NB4 (cell line): Measurements from ENCODE around the gene PPARA.
A peak's percentile ranks its signal among the peaks of the same experiment; 100 is the strongest.

ENCODE experiments used
- DNase-seq: peaks from one replicate; pipeline ENCODE4 v3.0.0; 2010; ENCODE audit warnings: low read depth
- H3K4me3 ChIP-seq: one replicate; pipeline ENCODE4 v1.5.1; 2011; ENCODE audit warnings: mild to moderate bottlenecking, low read depth, low read length, moderate library complexity
- CTCF ChIP-seq: IDR thresholded peaks from one replicate; pipeline ENCODE4 v1.5.1; 2012; ENCODE audit warnings: low read depth, low read length
- MAX ChIP-seq: IDR thresholded peaks from 2 replicates; pipeline ENCODE4 v1.6.1; 2011; ENCODE audit warnings: low read depth, low read length
- MYC ChIP-seq: IDR thresholded peaks from 2 replicates; pipeline ENCODE4 v1.6.1; 2011; ENCODE audit warnings: low read depth, low read length
- POLR2A ChIP-seq: IDR thresholded peaks from 2 replicates; pipeline ENCODE4 v1.6.1; 2011; ENCODE audit warnings: mild to moderate bottlenecking; ENCODE audit not compliant: insufficient read length; ENCODE audit errors: extremely low read depth

The PPARA gene

GRCh38 chr22:46121079-46121478 lies 29.2 kb upstream of the PPARA start:
- H3K4me3 ChIP-seq = no peak overlapping the region
- TF ChIP-seq POLR2A (no peak), MAX (no peak), MYC (no peak)
- DNase-seq = no peak

GRCh38 chr22:46121523-46122287 lies 28.6 kb upstream of the PPARA start:
- DNase-seq = no peak
- TF ChIP-seq MYC = no peak
- no peak for TF ChIP-seq MAX
- no peak for TF ChIP-seq CTCF
- TF ChIP-seq POLR2A = no peak

GRCh38 chr22:46122511-46122971 lies 27.8 kb upstream of the PPARA start:
- peak; percentile 96 for TF ChIP-seq MAX
- peak; percentile 78 for TF ChIP-seq CTCF
- peak; percentile 97 for TF ChIP-seq MYC
- TF ChIP-seq POLR2A = no peak
- no peak overlapping the region for H3K4me3 ChIP-seq
- DNase-seq = peak; percentile 74

More at GRCh38 chr22:46121523-46122287, 28.6 kb upstream of the PPARA start:
- no peak overlapping the region for H3K4me3 ChIP-seq

GRCh38 chr22:46122980-46123693 lies 27.2 kb upstream of the PPARA start:
- peak; percentile 33 for DNase-seq
- no peak for TF ChIP-seq MAX
- no peak for TF ChIP-seq MYC
- no peak for TF ChIP-seq POLR2A
- TF ChIP-seq CTCF = no peak
- H3K4me3 ChIP-seq = no peak overlapping the region

DNA sequence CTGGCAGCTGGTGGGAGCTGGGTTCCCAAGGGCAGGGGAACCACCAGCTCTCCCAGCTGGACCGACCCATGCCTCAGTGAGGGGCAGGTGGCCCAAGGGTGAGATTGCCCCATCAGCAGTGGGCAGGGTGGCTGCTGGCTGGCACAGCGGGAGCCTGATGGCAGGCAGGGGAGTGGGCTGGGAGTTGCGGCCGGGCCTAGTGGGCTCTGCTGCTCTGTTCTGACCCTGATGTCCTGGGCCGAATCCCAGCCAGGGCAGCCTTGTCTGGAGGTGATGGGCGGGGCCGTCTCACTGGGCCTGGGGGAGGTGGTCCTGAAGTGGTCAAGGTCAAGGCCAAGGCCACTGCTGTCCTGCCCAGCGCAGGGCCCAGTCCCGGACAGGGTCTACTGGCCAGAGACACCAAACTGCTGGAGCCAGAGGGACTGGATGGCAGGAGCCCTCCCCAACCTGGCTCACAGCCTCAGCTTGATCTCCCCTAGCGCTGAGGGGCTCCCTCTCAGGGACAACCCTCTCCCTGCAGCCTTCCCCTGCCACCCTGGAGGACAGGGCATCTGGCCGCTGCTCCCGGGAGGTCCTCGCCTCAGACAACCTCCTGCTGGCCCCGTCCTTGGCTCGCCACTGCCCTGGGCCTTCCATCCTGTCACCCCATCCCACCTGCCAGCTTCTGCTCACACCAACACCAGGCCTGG lies 26.5 kb upstream of the PPARA start:
- H3K4me3 ChIP-seq = no peak overlapping the region
- DNase-seq = no peak
- no peak for TF ChIP-seq MYC
- no peak for TF ChIP-seq MAX
- TF ChIP-seq POLR2A = no peak
- no peak for TF ChIP-seq CTCF
